LNCAP (cell line): ENCODE results near the gene CLEC18A.
"Not testable (repeated sequence)": the region's sequence is repeated elsewhere in the genome, so short reads cannot be mapped to it uniquely, and the experiment has no call there.

ENCODE experiments used
- TF ChIP-seq, protein P1 (sequence below): fragments of 450-650 bp; IDR thresholded peaks from 2 replicates; pipeline ENCODE4 v1.5.1; 2017; ENCODE audit warnings: mild to moderate bottlenecking

The CLEC18A gene

DNA sequence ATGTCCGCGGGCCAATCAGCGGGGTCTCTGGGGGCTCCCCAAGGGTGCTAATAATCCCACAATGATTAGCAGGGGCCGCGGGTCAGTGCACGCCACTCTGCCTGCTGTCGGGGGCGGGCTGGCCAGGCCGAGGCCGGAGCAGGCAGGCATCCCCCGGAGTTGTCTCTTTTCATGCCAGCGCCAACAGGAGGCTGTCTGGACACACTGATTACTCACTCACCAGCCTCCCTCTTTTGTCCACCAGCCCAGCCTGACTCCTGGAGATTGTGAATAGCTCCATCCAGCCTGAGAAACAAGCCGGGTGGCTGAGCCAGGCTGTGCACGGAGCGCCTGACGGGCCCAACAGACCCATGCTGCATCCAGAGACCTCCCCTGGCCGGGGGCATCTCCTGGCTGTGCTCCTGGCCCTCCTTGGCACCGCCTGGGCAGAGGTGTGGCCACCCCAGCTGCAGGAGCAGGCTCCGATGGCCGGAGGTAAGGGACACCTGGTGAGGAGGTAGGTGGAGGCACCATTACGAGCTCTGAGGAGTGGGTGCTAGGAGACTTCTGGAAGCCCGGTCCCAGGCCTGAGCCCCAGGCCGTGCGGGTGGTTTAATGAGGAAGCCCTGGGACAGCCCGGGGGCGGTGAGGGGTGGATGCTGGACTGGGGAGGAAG lies at the start of gene CLEC18A:
Gene CLEC18A (plus strand): TSS at position 318 of the 655 bp plus-strand sequence. CDS start 33 bp downstream, at position 351.
- TF ChIP-seq, protein P1, sequence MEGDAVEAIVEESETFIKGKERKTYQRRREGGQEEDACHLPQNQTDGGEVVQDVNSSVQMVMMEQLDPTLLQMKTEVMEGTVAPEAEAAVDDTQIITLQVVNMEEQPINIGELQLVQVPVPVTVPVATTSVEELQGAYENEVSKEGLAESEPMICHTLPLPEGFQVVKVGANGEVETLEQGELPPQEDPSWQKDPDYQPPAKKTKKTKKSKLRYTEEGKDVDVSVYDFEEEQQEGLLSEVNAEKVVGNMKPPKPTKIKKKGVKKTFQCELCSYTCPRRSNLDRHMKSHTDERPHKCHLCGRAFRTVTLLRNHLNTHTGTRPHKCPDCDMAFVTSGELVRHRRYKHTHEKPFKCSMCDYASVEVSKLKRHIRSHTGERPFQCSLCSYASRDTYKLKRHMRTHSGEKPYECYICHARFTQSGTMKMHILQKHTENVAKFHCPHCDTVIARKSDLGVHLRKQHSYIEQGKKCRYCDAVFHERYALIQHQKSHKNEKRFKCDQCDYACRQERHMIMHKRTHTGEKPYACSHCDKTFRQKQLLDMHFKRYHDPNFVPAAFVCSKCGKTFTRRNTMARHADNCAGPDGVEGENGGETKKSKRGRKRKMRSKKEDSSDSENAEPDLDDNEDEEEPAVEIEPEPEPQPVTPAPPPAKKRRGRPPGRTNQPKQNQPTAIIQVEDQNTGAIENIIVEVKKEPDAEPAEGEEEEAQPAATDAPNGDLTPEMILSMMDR, result not testable (repeated sequence)

DNA sequence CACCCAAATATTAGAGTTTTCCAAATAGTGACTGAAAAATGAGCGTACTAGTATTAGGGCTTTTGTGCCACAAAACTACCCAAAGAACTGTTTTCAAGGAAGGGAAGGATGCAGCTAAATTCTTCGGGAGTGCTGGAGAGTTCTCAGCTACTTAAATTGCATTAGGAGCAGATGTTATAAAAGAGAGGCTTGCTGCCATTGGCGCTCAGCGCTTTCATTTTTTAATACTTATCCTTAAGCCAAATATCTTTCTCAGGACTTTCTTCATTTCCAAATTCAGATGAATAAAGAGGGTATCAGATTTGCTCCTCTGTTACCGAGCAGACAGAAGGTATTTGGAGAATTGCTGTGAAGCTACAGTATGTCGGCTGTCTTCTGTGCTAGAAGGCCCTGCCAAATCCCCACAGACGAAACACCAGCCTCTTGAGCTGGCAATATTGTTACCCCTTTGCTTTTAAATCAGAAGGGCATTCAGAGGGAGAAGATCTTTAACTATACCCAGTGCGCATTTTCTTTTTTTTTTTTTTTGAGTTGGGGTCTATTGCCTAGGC lies 47.2 kb upstream of the CLEC18A start:
- TF ChIP-seq, protein P1, result no peak

DNA sequence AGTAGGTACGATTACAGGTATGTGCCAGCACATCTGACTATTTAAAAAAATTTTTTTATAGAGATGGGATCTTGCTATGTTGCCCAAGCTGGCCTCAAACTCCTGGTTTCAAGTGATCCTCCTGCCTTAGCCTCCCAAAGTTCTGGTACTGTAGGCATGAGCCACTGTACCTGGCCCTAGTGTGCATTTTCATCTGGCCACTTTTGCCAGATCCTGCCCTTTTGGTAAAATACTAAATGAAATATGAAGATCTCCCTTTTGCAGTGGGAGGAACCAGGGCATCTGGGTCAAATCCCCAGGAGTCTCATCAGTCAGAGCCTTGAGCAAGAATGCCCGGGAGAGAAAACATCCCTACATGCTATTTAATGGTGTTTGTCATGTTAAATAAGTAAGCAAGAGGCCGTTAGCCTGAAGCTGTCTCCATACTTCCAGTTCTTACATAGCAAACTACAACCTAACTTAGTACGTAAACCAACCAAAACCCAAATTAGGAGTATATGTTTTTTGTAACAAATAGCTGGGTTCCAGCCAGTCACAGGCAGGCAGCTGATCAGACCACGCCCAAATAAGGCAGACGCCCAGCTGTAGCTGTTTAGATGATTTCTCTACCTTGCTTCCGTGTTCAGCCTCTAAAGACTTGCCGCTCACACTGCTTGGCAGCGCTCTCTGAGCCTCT lies 46.5 kb upstream of the CLEC18A start:
- TF ChIP-seq, protein P1, result no peak

DNA sequence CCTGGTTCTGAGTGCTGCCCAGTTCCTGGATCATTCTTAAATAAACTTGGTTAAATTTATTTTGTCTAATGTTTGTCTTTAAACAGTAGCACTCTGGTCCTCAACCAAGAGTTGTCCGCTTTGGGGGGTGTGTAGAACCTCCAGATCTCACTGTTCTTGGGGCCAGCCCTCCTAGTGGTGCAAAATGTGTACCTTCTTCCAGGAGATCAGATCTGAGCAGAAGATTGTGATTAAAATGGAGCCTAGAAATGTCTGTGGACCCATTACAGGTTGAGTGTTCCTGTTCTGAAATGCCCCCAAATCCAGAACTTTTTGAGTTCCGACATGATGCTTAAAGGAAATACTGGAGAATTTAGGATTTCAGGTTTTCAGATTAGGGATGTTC lies 46.0 kb upstream of the CLEC18A start:
- TF ChIP-seq, protein P1, result no peak

GRCh38 chr16:69906838-69907401 lies 44.2 kb upstream of the CLEC18A start:
- TF ChIP-seq, protein P1, result no peak

DNA sequence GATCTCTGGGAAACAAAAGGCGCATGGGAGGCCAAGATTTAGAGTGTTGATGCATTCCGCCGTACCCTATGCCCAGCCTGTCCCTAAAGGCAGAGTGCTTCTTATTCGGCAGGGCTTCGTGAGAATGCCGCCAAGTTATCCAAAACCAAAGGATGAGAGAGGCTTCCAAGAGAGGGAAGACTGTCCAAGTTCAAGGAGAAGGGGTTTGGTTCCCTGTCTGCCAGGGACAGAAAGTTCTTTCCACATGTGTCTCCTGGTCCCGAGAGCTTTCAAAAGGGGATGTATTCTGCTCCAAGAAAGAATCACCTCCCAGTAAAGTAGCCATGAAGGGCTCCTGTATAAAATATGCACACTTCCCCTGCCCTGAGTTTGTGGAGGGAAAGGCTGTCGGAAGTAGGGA lies 42.1 kb upstream of the CLEC18A start:
- TF ChIP-seq, protein P1, result no peak

DNA sequence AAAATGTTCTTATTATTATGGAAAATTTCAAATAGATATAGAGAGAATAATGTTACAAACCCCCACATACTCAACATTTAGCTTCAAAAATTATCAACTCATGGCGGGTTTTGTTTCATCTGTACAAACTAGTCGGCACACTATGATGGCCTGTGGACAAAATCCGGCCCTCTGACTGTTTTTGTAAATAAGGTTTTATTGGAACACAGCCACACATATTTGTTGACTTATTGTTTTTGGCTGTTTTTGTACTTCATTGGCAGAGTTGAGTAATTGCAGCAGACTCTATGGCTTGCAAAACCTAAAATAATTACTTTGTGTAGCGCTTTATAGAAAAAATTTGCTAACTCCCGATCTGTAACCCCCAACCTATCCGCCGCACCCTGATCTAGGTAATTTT lies 41.4 kb upstream of the CLEC18A start:
- TF ChIP-seq, protein P1, result no peak
